Measurements from ENCODE around the gene PPT2.

The PPT2 gene

GRCh38 chr6:32153564-32154513 is at the start of gene PPT2:
Gene PPT2, plus strand, starts transcription at chr6:32154141. Its CDS starts 454 bp downstream, at chr6:32154595.
- peak; percentile 97 for DNase-seq (ENCODE audit: low read depth)

GRCh38 chr6:32105433-32105832 is 48.5 kb upstream of the PPT2 start:
- no peak for DNase-seq (ENCODE audit: low read depth)

GRCh38 chr6:32107406-32107805 is 46.5 kb upstream of the PPT2 start:
- DNase-seq (ENCODE audit: low read depth): no peak

GRCh38 chr6:32108094-32108627 is 45.8 kb upstream of the PPT2 start:
- no peak for DNase-seq (ENCODE audit: low read depth)

GRCh38 chr6:32108727-32109113 is 45.2 kb upstream of the PPT2 start:
- no peak for DNase-seq (ENCODE audit: low read depth)

GRCh38 chr6:32109114-32109764 is 44.7 kb upstream of the PPT2 start, which contains the start of gene TNXB:
Gene TNXB, minus strand, starts transcription at chr6:32109338. Its CDS starts 11,140 bp downstream, at chr6:32098198.
- DNase-seq (ENCODE audit: low read depth): no peak

- no peak for DNase-seq (ENCODE audit: low read depth)
Measured at GRCh38 chr6:32109765-32110160, 44.2 kb upstream of the PPT2 start.

GRCh38 chr6:32110632-32111031 is 43.3 kb upstream of the PPT2 start:
- DNase-seq (ENCODE audit: low read depth): no peak

- no peak for DNase-seq (ENCODE audit: low read depth)
Measured at GRCh38 chr6:32111424-32112066, 42.4 kb upstream of the PPT2 start.

- no peak for DNase-seq (ENCODE audit: low read depth)
Measured at GRCh38 chr6:32112431-32112980, 41.4 kb upstream of the PPT2 start.

- peak; percentile 89 for DNase-seq (ENCODE audit: low read depth)
Measured at GRCh38 chr6:32113386-32114352, 40.3 kb upstream of the PPT2 start.

- peak; percentile 66 for DNase-seq (ENCODE audit: low read depth)
Measured at GRCh38 chr6:32114796-32115195, 39.1 kb upstream of the PPT2 start.

GRCh38 chr6:32115623-32116022 is 38.3 kb upstream of the PPT2 start:
- no peak for DNase-seq (ENCODE audit: low read depth)

- DNase-seq (ENCODE audit: low read depth): no peak
Measured at GRCh38 chr6:32116674-32117073, 37.3 kb upstream of the PPT2 start.

GRCh38 chr6:32117461-32117860 is 36.5 kb upstream of the PPT2 start:
- no peak for DNase-seq (ENCODE audit: low read depth)

- DNase-seq (ENCODE audit: low read depth): peak; percentile 88
Measured at GRCh38 chr6:32118782-32119628, 34.9 kb upstream of the PPT2 start.

GRCh38 chr6:32120573-32121059 is 33.3 kb upstream of the PPT2 start:
- DNase-seq (ENCODE audit: low read depth): no peak

GRCh38 chr6:32123681-32124080 is 30.3 kb upstream of the PPT2 start:
- no peak for DNase-seq (ENCODE audit: low read depth)

GRCh38 chr6:32126880-32127279 is 27.1 kb upstream of the PPT2 start:
- DNase-seq (ENCODE audit: low read depth): no peak

- DNase-seq (ENCODE audit: low read depth): no peak
Measured at GRCh38 chr6:32127409-32127716, 26.6 kb upstream of the PPT2 start.

All from iris pigment epithelial cell (primary cell).